Measurements from ENCODE around the gene VPS52. TPM values are rescaled to one million over a fixed set of nuclear protein-coding genes. Genes with fewer than 3 reads are reported as not detected.
"Not testable (repeated sequence)": the region's sequence is repeated elsewhere in the genome, so short reads cannot be mapped to it uniquely, and the experiment has no call there.

Gene VPS52
- total RNA-seq, 2 donors from 2014 or later, result 37.1 to 40.5 TPM

DNA sequence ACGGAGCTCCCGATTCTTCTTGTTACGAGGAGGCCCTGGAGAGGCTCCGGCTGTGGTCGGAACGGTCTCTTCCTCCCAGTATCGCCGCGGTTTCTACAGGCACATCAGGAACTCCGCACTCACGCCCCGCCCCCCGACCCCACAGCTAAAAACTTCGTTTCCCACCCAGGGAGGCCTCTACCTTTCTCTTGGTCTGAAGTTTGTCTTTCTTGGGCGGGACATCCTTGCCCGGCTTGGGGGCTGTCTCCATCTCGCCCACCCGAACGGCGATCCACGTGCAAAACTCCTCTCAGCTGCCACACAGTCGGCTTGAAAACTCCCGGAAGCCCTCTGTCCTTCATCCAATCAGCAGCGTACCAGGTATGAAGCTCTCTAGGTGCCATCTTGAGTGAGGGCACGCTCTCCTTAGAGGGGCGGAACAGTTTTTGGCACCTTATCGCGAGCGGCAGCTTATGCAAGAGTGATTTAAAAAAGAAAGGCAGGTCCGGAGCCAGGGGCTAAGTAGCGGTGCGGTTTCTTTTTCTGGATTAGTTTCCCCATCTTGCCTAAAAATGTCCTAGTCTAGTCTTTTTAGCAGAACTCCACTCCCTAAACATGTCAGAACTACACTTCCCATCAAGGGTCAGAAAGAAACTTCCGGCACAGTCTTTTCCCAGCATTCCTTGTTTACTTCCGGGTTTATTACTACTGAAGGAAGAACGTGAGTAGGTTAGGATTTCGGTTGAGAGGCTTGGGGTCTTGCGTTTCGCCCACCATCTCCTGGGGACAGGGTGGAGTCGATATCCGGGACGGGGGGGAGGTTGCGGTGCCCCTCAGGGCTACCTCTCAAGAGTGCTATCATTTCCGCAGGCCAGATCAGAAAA, 17.5 kb upstream of the VPS52 start, which contains the start of the genes PFDN6 and WDR46:
TSS of gene PFDN6 (plus strand) at position 681 of the 863 bp plus-strand sequence. CDS start 256 bp downstream, outside the sequence.
TSS of gene WDR46 (minus strand) at position 319 of the 863 bp plus-strand sequence. CDS start at position 250, 69 bp downstream.
- Histone ChIP-seq H3K4me1 (peaks cover 25% of the 10 kb centered on the region), H3K36me3 (replicated peaks in 1 of 2; ENCODE audit: insufficient read depth in 1 of 2, low read depth in 2 of 2) (peaks cover 0 to 6% of the 10 kb centered on the region in 2 donors), H3K4me3 (peak within 1 kb of the TSS; percentile 35 to 36), H3K9me3 (no peaks in the 10 kb centered on the region), H3K27ac (peak within 1 kb of the TSS in 3 of 4 donors; percentile 55 to 80 (median 65)), H3K27me3 (no peaks in the 10 kb centered on the region)
- TF ChIP-seq, protein P1, sequence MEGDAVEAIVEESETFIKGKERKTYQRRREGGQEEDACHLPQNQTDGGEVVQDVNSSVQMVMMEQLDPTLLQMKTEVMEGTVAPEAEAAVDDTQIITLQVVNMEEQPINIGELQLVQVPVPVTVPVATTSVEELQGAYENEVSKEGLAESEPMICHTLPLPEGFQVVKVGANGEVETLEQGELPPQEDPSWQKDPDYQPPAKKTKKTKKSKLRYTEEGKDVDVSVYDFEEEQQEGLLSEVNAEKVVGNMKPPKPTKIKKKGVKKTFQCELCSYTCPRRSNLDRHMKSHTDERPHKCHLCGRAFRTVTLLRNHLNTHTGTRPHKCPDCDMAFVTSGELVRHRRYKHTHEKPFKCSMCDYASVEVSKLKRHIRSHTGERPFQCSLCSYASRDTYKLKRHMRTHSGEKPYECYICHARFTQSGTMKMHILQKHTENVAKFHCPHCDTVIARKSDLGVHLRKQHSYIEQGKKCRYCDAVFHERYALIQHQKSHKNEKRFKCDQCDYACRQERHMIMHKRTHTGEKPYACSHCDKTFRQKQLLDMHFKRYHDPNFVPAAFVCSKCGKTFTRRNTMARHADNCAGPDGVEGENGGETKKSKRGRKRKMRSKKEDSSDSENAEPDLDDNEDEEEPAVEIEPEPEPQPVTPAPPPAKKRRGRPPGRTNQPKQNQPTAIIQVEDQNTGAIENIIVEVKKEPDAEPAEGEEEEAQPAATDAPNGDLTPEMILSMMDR (IDR thresholded peaks at IDR 0.05), result no peak
- TF ChIP-seq POLR2A (IDR thresholded peaks at IDR 0.05), result peak in 1 of 3 donors; percentile 30
- intact Hi-C loops (cut with DNase I), result no loop called here
- ATAC-seq (peak; percentile 96), DNase-seq (peak; percentile 78 to 86 (median 81))
- WGBS, 2 donors, result 0% methylated on average over 37 to 43 of the region's 43 CpGs

DNA sequence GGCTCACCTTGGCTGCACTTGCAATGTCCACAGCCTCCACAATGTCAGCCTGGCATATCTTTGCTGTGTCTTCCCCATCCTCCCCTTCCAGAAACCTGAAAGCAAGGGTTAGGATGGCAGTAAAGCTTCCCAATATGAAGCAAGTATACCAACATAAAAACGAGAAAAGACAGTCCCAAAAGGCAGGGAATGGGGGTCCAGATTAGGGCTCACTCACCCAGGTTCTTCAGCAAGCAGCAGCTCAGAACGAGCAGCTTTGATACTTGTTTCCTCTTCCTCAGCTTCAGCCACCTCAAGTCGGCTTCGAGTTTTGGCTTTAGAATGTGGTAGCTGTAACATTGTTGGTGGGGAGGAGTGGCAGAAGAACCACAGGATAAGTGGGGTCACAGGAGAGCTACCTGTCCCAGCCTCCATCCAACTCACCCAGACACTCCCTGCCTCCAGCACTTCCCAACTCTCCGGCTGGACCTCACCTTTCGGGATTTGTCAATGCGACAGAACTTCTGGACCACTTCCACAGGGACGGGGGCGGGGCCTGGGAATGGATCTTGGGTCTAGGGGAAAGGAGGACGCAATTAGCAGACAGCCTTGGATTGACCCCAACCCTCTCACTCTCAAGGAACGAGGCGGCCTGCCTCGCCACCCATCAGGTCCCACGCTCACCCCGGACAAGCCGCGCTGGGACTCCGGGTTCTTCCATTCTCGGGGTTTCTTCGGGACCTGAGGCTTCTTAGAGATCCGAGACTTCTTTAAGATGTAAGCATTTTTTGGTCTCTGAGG, 16.7 kb upstream of the VPS52 start:
- H3K9me3 ChIP-seq, result no peaks in the 10 kb centered on the region
- intact Hi-C loops (cut with DNase I), result no loop called here
- peak overlapping the region; percentile 35 to 36 for H3K4me3 ChIP-seq
- DNase-seq (no peak), ATAC-seq (no peak)
- TF ChIP-seq, protein P1 (IDR thresholded peaks at IDR 0.05), result no peak
- no peak for TF ChIP-seq POLR2A (IDR thresholded peaks at IDR 0.05)
- H3K36me3 ChIP-seq (replicated peaks in 1 of 2; ENCODE audit: insufficient read depth in 1 of 2, low read depth in 2 of 2), result peaks cover 0 to 6% of the 10 kb centered on the region in 2 donors
- 5 to 7% methylated on average over 8 to 21 of the region's 21 CpGs for WGBS, 2 donors
- H3K27ac ChIP-seq, result peak overlapping the region in 3 of 4 donors; percentile 55 to 80 (median 65)
- peaks cover 25% of the 10 kb centered on the region for H3K4me1 ChIP-seq
- H3K27me3 ChIP-seq, result no peaks in the 10 kb centered on the region

DNA sequence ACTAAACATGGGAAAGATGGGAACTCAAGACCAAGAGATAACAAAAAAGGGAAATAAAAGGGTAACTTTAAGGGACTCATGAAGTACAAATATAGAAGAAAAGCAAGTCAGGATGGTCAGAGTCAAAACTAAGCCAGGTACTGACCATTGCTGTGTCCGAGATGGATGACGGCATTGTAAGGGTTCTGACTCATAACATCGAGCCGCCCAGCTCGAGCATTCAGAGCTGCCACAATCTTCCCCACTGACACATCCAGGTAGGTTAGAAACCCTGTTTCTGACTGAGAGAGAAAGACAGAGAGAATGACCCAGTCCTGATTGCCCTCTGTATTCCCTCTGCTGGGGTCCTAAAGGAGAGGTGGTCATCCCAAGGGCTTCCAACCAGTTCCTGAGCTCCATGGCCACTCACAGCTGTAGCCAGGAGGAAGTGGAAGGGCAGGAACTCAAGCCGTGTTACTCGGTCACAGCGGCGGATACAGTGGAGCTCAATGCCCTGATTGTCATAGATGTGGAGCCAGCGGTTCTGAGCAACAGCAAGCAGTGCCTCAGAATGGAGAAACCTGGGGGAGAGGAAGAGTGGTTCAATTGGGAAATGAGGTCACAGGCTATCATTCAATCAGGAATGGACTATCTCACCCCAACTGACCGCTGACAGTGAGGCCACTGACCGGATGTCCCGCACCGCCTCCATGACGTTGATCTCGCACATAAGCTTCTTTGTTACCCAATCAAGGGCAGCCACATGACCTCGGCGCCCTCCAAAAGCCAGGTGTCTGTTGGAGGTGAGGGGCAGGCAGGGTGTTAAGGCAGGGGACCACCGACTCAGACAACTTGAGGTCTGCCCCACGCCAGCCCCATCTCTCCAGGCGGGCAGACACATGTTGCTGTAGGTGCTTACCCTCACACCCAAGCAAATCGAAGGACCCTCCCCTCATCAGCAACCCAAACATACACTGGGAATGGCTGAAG, 15.6 kb upstream of the VPS52 start:
- Histone ChIP-seq H3K36me3 (replicated peaks in 1 of 2; ENCODE audit: insufficient read depth in 1 of 2, low read depth in 2 of 2) (peaks cover 0 to 6% of the 10 kb centered on the region in 2 donors), H3K4me1 (peaks cover 25% of the 10 kb centered on the region), H3K4me3 (no peak overlapping the region), H3K27me3 (no peaks in the 10 kb centered on the region), H3K9me3 (no peaks in the 10 kb centered on the region), H3K27ac (no peak overlapping the region)
- intact Hi-C loops (cut with DNase I), result no loop called here
- no peak for TF ChIP-seq POLR2A (IDR thresholded peaks at IDR 0.05)
- TF ChIP-seq, protein P1 (IDR thresholded peaks at IDR 0.05), result no peak
- no peak for ATAC-seq
- DNase-seq, result no peak
- WGBS, 2 donors, result 85 to 92% methylated on average over 17 to 22 of the region's 22 CpGs

DNA sequence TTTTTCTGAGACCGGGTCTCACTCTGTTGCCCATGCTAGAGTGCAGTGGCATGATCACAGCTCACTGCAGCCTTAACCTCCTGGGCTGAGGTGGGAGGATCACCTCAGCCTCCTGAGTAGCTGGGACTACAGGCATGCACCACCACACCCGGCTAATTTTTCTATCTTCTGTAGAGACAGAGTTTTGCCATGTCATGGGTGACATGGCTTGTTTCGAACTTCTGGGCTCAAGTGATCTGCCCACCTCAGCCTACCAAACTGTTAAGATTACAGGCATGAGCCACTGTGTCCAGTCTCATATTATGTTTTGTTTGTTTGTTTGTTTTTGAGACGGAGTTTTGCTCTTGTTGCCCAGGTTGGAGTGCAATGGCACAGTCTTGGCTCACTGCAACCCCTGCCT, 13.5 kb upstream of the VPS52 start:
- not testable (repeated sequence) for ATAC-seq; H3K36me3 ChIP-seq (replicated peaks in 1 of 2; ENCODE audit: insufficient read depth in 1 of 2, low read depth in 2 of 2); DNase-seq

More for the DNA sequence above, 13.5 kb upstream of the VPS52 start:
- 82 to 87% methylated on average over 4 of the region's 4 CpGs for WGBS, 2 donors
- H3K9me3 ChIP-seq; intact Hi-C loops (cut with DNase I); H3K27me3 ChIP-seq; H3K4me3 ChIP-seq; H3K27ac ChIP-seq: not testable (repeated sequence)
- H3K4me1 ChIP-seq, result peaks cover 17% of the 10 kb centered on the region

All from body of pancreas (tissue), 4 donors.